Mesendoderm (in vitro differentiated cells): ENCODE results near the gene NEURL1.

Experiments
- DNase-seq: peaks from one replicate; pipeline ENCODE4 v3.0.0; 2013
- H2AK5ac ChIP-seq: 2 replicates; pipeline ENCODE4 v1.6.1; 2013; ENCODE audit warnings: low read length, inconsistent platforms
- H2BK120ac ChIP-seq: 2 replicates; pipeline ENCODE4 v1.6.1; 2013; ENCODE audit warnings: low read depth, mild to moderate bottlenecking, low read length, moderate library complexity, mixed read lengths
- H2BK15ac ChIP-seq: replicated peaks from 2 replicates; pipeline ENCODE4 v1.6.1; 2013; ENCODE audit warnings: low read depth, mild to moderate bottlenecking, moderate library complexity
- H2BK5ac ChIP-seq: 2 replicates; pipeline ENCODE4 v1.6.1; 2013; ENCODE audit warnings: low read length, inconsistent platforms
- H3K18ac ChIP-seq: 2 replicates; pipeline ENCODE4 v1.6.1; 2013; ENCODE audit warnings: mild to moderate bottlenecking, low read length, mixed read lengths
- H3K23ac ChIP-seq: one replicate; pipeline ENCODE4 v1.6.1; 2013; ENCODE audit warnings: low read length
- H3K27ac ChIP-seq: 2 replicates; pipeline ENCODE4 v1.5.1; 2013; ENCODE audit warnings: low read depth, mild to moderate bottlenecking, inconsistent platforms, low read length, moderate library complexity
- H3K27me3 ChIP-seq: 2 replicates; pipeline ENCODE4 v1.6.1; 2013; ENCODE audit warnings: low read length, control low read depth, mild to moderate bottlenecking, inconsistent platforms; ENCODE audit not compliant: insufficient read depth, poor library complexity
- H3K36me3 ChIP-seq: 2 replicates; pipeline ENCODE4 v1.6.1; 2013; ENCODE audit warnings: low read length, inconsistent platforms; ENCODE audit not compliant: control insufficient read depth, insufficient read depth
- H3K4ac ChIP-seq: one replicate; pipeline ENCODE4 v1.6.1; 2013; ENCODE audit warnings: low read depth, mild to moderate bottlenecking, low read length, moderate library complexity
- H3K4me1 ChIP-seq: 2 replicates; pipeline ENCODE4 v1.6.1; 2013; ENCODE audit warnings: low read depth, low read length, inconsistent platforms; ENCODE audit not compliant: control insufficient read depth
- H3K4me2 ChIP-seq: 2 replicates; pipeline ENCODE4 v1.6.1; 2013; ENCODE audit warnings: low read length
- H3K4me3 ChIP-seq: 2 replicates; pipeline ENCODE4 v1.5.1; 2013; ENCODE audit warnings: mild to moderate bottlenecking, low read length
- H3K56ac ChIP-seq: one replicate; pipeline ENCODE4 v1.6.1; 2013; ENCODE audit warnings: low read length
- H3K79me1 ChIP-seq: 2 replicates; pipeline ENCODE4 v1.6.1; 2013; ENCODE audit warnings: low read length, inconsistent platforms
- H3K79me2 ChIP-seq: 2 replicates; pipeline ENCODE4 v1.6.1; 2013; ENCODE audit warnings: mild to moderate bottlenecking, low read length; ENCODE audit not compliant: control insufficient read depth, insufficient read depth
- H3K9ac ChIP-seq: 2 replicates; pipeline ENCODE4 v1.6.1; 2013; ENCODE audit warnings: low read length, inconsistent platforms
- H4K5ac ChIP-seq: one replicate; pipeline ENCODE4 v1.6.1; 2013; ENCODE audit warnings: low read length
- H4K8ac ChIP-seq: one replicate; pipeline ENCODE4 v1.6.1; 2013; ENCODE audit warnings: low read depth, mild to moderate bottlenecking, control low read depth, low read length, moderate library complexity
- WGBS: extraction: QIAGEN DNeasy Blood & Tissue Kit; methylation state at CpG from one replicate; pipeline ENCODE4 v1.1.7; 2013; ENCODE audit warnings: low lambda C conversion rate, missing lambda C conversion rate; ENCODE audit not compliant: insufficient coverage; ENCODE audit errors: extremely low coverage; 5-methylcytosine and 5-hydroxymethylcytosine counted together

NEURL1 gene

GRCh38 chr10:103610921-103611511 is 117.5 kb downstream of the NEURL1 start:
- Histone ChIP-seq H3K9ac (no peak overlapping the region), H3K18ac (no peak overlapping the region), H3K4me2 (no peak overlapping the region), H2BK120ac (no peak overlapping the region), H3K27ac (no peak overlapping the region), H3K4ac (no peak overlapping the region), H3K23ac (no peak overlapping the region), H3K4me1 (peaks cover 2% of the 10 kb centered on the region), H3K36me3 (peaks cover 3% of the 10 kb centered on the region), H3K79me2 (no peaks in the 10 kb centered on the region), H4K5ac (no peak overlapping the region), H2AK5ac (no peak overlapping the region), H3K4me3 (no peak overlapping the region), H3K79me1 (no peaks in the 10 kb centered on the region), H4K8ac (no peak overlapping the region), H2BK15ac (no peak overlapping the region), H3K27me3 (no peaks in the 10 kb centered on the region), H3K56ac (no peak overlapping the region), H2BK5ac (no peak overlapping the region)
- no CpG with 5 or more reads among the region's 9 CpGs for WGBS
- DNase-seq = no peak

GRCh38 chr10:103612462-103613365 is 119.2 kb downstream of the NEURL1 start:
- Histone ChIP-seq H3K27ac (no peak overlapping the region), H3K4ac (no peak overlapping the region), H2AK5ac (no peak overlapping the region), H3K36me3 (peaks cover 3% of the 10 kb centered on the region), H3K79me2 (no peaks in the 10 kb centered on the region), H3K79me1 (no peaks in the 10 kb centered on the region), H2BK120ac (no peak overlapping the region), H3K27me3 (no peaks in the 10 kb centered on the region), H4K8ac (no peak overlapping the region), H3K9ac (no peak overlapping the region), H3K56ac (no peak overlapping the region), H3K4me3 (no peak overlapping the region), H3K4me2 (no peak overlapping the region), H4K5ac (no peak overlapping the region), H2BK15ac (no peak overlapping the region), H3K4me1 (peaks cover 2% of the 10 kb centered on the region), H3K18ac (no peak overlapping the region), H3K23ac (no peak overlapping the region), H2BK5ac (no peak overlapping the region)
- DNase-seq = no peak
- WGBS = no CpG with 5 or more reads among the region's 17 CpGs

- no peak overlapping the region for H4K5ac ChIP-seq
- no peak overlapping the region for H2BK15ac ChIP-seq
- H3K27me3 ChIP-seq = no peaks in the 10 kb centered on the region
- H2AK5ac ChIP-seq = no peak overlapping the region
- H3K79me1 ChIP-seq = no peaks in the 10 kb centered on the region
- H4K8ac ChIP-seq = no peak overlapping the region
- no peak overlapping the region for H3K18ac ChIP-seq
- no peak overlapping the region for H2BK120ac ChIP-seq
- H3K56ac ChIP-seq = no peak overlapping the region
- H3K9ac ChIP-seq = no peak overlapping the region
- H3K4me2 ChIP-seq = no peak overlapping the region
- no peak for DNase-seq
- no peak overlapping the region for H3K27ac ChIP-seq
- no CpG with 5 or more reads among the region's 2 CpGs for WGBS
- no peak overlapping the region for H3K23ac ChIP-seq
- H3K36me3 ChIP-seq = peaks cover 3% of the 10 kb centered on the region
- H2BK5ac ChIP-seq = no peak overlapping the region
- no peak overlapping the region for H3K4me3 ChIP-seq
- H3K4me1 ChIP-seq = peaks cover 2% of the 10 kb centered on the region
- H3K4ac ChIP-seq = no peak overlapping the region
- H3K79me2 ChIP-seq = no peaks in the 10 kb centered on the region
These were observed 120.1 kb downstream of the NEURL1 start for GRCh38 chr10:103613616-103614015.

DNA sequence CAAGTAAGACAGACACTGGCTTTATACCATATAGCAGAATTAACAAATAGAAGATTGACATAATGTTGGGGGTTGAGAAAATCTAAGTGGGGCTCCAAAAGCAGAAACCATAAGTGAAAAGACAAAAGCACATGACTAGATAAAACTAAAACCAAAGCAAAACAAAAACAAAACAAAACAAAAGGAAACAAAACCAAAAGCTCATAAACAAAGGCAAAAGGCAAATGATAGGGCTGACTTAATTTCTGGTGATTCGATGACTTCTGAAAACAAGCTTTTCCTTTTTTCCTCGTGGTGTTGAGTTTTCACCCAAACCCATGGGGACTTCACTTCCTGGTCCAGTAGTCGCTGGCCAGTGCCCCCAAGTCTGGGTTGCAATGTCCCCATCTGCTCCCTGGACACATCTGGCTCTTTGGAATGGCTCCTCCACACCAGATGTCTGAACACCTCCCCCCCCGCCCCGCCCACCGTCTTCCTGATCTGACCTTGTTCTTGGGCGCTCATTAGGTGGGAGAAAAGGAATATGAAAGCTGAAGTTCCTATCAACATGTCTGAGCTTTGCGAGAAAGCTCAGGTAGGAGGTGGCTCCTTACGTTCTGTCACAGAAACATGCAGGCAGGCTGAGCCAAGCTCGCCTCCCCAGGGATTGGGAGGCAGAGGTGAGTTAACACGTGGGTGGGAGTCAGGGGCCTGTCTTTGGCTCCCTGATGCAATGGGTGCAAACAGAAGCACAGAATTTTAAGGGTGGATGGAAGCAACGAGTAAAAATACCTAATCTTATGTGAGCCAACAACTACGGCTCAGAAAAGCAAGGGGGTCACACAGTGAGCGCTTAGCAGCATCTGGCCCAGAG is 121.0 kb downstream of the NEURL1 start:
- no peak overlapping the region for H2AK5ac ChIP-seq
- no peak overlapping the region for H3K4me2 ChIP-seq
- no peak overlapping the region for H3K18ac ChIP-seq
- H2BK120ac ChIP-seq = no peak overlapping the region
- H3K4me3 ChIP-seq = no peak overlapping the region
- H3K36me3 ChIP-seq = peaks cover 3% of the 10 kb centered on the region
- no peak overlapping the region for H3K9ac ChIP-seq
- no peak overlapping the region for H4K8ac ChIP-seq
- H3K4ac ChIP-seq = no peak overlapping the region
- no peak overlapping the region for H2BK15ac ChIP-seq
- no peak for DNase-seq
- no peaks in the 10 kb centered on the region for H3K79me2 ChIP-seq
- H2BK5ac ChIP-seq = no peak overlapping the region
- H3K23ac ChIP-seq = no peak overlapping the region
- no peak overlapping the region for H3K27ac ChIP-seq
- no peaks in the 10 kb centered on the region for H3K27me3 ChIP-seq
- WGBS = no CpG with 5 or more reads among the region's 14 CpGs
- H3K4me1 ChIP-seq = peaks cover 2% of the 10 kb centered on the region
- H4K5ac ChIP-seq = no peak overlapping the region
- H3K56ac ChIP-seq = no peak overlapping the region
- H3K79me1 ChIP-seq = no peaks in the 10 kb centered on the region

GRCh38 chr10:103616705-103617601 is 123.4 kb downstream of the NEURL1 start:
- Histone ChIP-seq H3K79me1 (no peaks in the 10 kb centered on the region), H2AK5ac (no peak overlapping the region), H3K9ac (no peak overlapping the region), H3K18ac (no peak overlapping the region), H2BK15ac (no peak overlapping the region), H3K27ac (no peak overlapping the region), H3K23ac (no peak overlapping the region), H4K5ac (no peak overlapping the region), H3K4ac (no peak overlapping the region), H3K36me3 (peaks cover 7% of the 10 kb centered on the region), H3K4me2 (no peak overlapping the region), H2BK5ac (no peak overlapping the region), H3K4me3 (no peak overlapping the region), H3K56ac (no peak overlapping the region), H2BK120ac (no peak overlapping the region), H3K79me2 (no peaks in the 10 kb centered on the region), H4K8ac (no peak overlapping the region), H3K27me3 (no peaks in the 10 kb centered on the region), H3K4me1 (peaks cover 2% of the 10 kb centered on the region)
- DNase-seq = no peak
- WGBS = no CpG with 5 or more reads among the region's 20 CpGs
